A549 (cell line): ENCODE results near the gene CHST13. TPM values are rescaled to one million over a fixed set of nuclear protein-coding genes. Genes with fewer than 3 reads are reported as not detected.

Experiments
- ATAC-seq, 2 experiments: fragments of 200-7000 bp in 1 of 2; fragments of >200 bp in 1 of 2; cut with Nextera tagmentation in 1 of 2; cut with Tn5 transposase in 1 of 2; 3 replicates each; pipeline versions ENCODE4 v1.8.0 to v1.9.1; 2018 to 2020; ENCODE audit warnings: mild to moderate bottlenecking in 1 of 2, moderate library complexity in 1 of 2
- CTCF ChIA-PET: fragments of 300-600 bp; sonication (Branson Sonifier 250); formaldehyde crosslinking; extraction: SDS; loops from one replicate; lab custom pipeline; 2021; ENCODE audit warnings: antibody characterized with exemption, inconsistent platforms; lab: Yijun Ruan, JAX
- POLR2A ChIA-PET: fragments of 350-600 bp; formaldehyde crosslinking; extraction: SDS; loops from one replicate; lab custom pipeline; 2021; ENCODE audit warnings: antibody characterized with exemption, inconsistent platforms; lab: Yijun Ruan, JAX
- DNase-seq, 2 experiments: peaks; one replicate each; pipeline versions ENCODE4 v3.0.0 to v3.0.0-alpha.2; 2011 to 2016; ENCODE audit warnings: low read depth in 1 of 2, low spot score in 1 of 2
- FAIRE-seq: peaks from 2 replicates; lab custom pipeline; 2011; peaks lifted over from hg19 to GRCh38; lab: Jason Lieb, UNC
- H3K27ac ChIP-seq, 2 experiments: fragments of >200 bp; sonication (Bioruptor Twin); formaldehyde crosslinking; 3 replicates each; pipeline ENCODE4 v1.5.1; 2016 to 2017
- H3K4me1 ChIP-seq: fragments of >200 bp; sonication (Bioruptor Twin); formaldehyde crosslinking; 3 replicates; pipeline ENCODE4 v1.6.1; 2016
- H3K4me2 ChIP-seq: fragments of >200 bp; sonication (Bioruptor Twin); formaldehyde crosslinking; 3 replicates; pipeline ENCODE4 v1.6.1; 2016
- H3K4me3 ChIP-seq: fragments of >200 bp; sonication (Bioruptor Twin); formaldehyde crosslinking; 3 replicates; pipeline ENCODE4 v1.5.1; 2016
- H3K9me3 ChIP-seq: fragments of >200 bp; sonication (Bioruptor Twin); formaldehyde crosslinking; 3 replicates; pipeline ENCODE4 v1.6.1; 2016
- ATOH8 ChIP-seq: fragments of 250-450 bp; sonication (Bioruptor Pico); IDR thresholded peaks from 2 replicates; pipeline ENCODE4 v1.5.0; 2020; ENCODE audit warnings: low read depth, mild to moderate bottlenecking, moderate library complexity
- BCL3 ChIP-seq: fragments of >200 bp; sonication (Bioruptor Twin); formaldehyde crosslinking; IDR thresholded peaks from 3 replicates; pipeline ENCODE4 v1.6.1; 2016
- CBX2 ChIP-seq: fragments of 200-600 bp; sonication (generic); IDR thresholded peaks from 2 replicates; pipeline ENCODE4 v1.6.1; 2016; ENCODE audit warnings: low read depth, mild to moderate bottlenecking, borderline replicate concordance
- CBX8 ChIP-seq: fragments of 200-600 bp; sonication (generic); IDR thresholded peaks from 2 replicates; pipeline ENCODE4 v1.6.1; 2016
- CHD4 ChIP-seq: fragments of 200-600 bp; sonication (generic); IDR thresholded peaks from 2 replicates; pipeline ENCODE4 v1.6.1; 2016; ENCODE audit warnings: antibody characterized with exemption, mild to moderate bottlenecking, borderline replicate concordance
- CTCF ChIP-seq: fragments of >200 bp; sonication (Bioruptor Twin); formaldehyde crosslinking; IDR thresholded peaks from 3 replicates; pipeline ENCODE4 v1.5.1; 2016
- ESRRA ChIP-seq: fragments of 150-350 bp; IDR thresholded peaks from 2 replicates; pipeline ENCODE4 v1.6.1; 2014; ENCODE audit warnings: mild to moderate bottlenecking, low read length, borderline replicate concordance
- HDAC2 ChIP-seq: fragments of 200-600 bp; sonication (generic); IDR thresholded peaks from 2 replicates; pipeline ENCODE4 v1.6.1; 2016
- HMGXB4 ChIP-seq: fragments of 250-450 bp; sonication (Bioruptor Pico); IDR thresholded peaks from 2 replicates; pipeline ENCODE4 v1.5.0; 2021; ENCODE audit warnings: mild to moderate bottlenecking, moderate library complexity, borderline replicate concordance
- HOXB13 ChIP-seq: fragments of 250-450 bp; sonication (Bioruptor Pico); IDR thresholded peaks from 2 replicates; pipeline ENCODE4 v1.5.0; 2020; ENCODE audit warnings: low read depth, mild to moderate bottlenecking, moderate library complexity
- JUN ChIP-seq, 2 experiments: fragments of >200 bp; sonication (Bioruptor Twin); formaldehyde crosslinking; IDR thresholded peaks; 2 replicates in 1 of 2; 3 replicates in 1 of 2; pipeline ENCODE4 v1.6.1; 2016 to 2017
- KDM5A ChIP-seq: fragments of 200-600 bp; sonication (generic); IDR thresholded peaks from 2 replicates; pipeline ENCODE4 v1.6.1; 2016; ENCODE audit warnings: antibody characterized with exemption, mild to moderate bottlenecking
- MAZ ChIP-seq: fragments of 150-350 bp; IDR thresholded peaks from 2 replicates; pipeline ENCODE4 v1.6.1; 2014; ENCODE audit warnings: antibody characterized with exemption, low read depth, low read length, borderline replicate concordance
- MYC ChIP-seq: IDR thresholded peaks from 2 replicates; pipeline ENCODE4 v1.6.1; 2012; ENCODE audit warnings: mild to moderate bottlenecking, inconsistent platforms, low read length, improper control_type of control experiment, borderline replicate concordance
- NR3C1 ChIP-seq: fragments of >200 bp; sonication (Bioruptor Twin); formaldehyde crosslinking; IDR thresholded peaks from 3 replicates; pipeline ENCODE4 v1.6.1; 2017
- PHF8 ChIP-seq: fragments of 200-600 bp; sonication (generic); IDR thresholded peaks from 2 replicates; pipeline ENCODE4 v1.6.1; 2016; ENCODE audit warnings: low read depth, mild to moderate bottlenecking, antibody characterized with exemption, moderate library complexity, borderline replicate concordance
- POLR2A ChIP-seq: IDR thresholded peaks from 2 replicates; pipeline ENCODE4 v1.6.1; 2012; ENCODE audit warnings: mild to moderate bottlenecking, low read length
- POLR2AphosphoS2 ChIP-seq: conservative IDR thresholded peaks from 2 replicates; pipeline ENCODE4 v1.6.1; 2012; ENCODE audit warnings: low read length, improper control_type of control experiment, inconsistent platforms
- RAD21 ChIP-seq, 2 experiments: fragments of >200 bp in 1 of 2; sonication (Bioruptor Twin) in 1 of 2; formaldehyde crosslinking in 1 of 2; IDR thresholded peaks in 1 of 2; conservative IDR thresholded peaks in 1 of 2; 2 replicates in 1 of 2; 3 replicates in 1 of 2; pipeline ENCODE4 v1.6.1; 2012 to 2018; ENCODE audit warnings: inconsistent platforms in 1 of 2
- RARB ChIP-seq: fragments of 250-450 bp; sonication (Bioruptor Pico); IDR thresholded peaks from 2 replicates; pipeline ENCODE4 v1.8.0; 2021; ENCODE audit warnings: mild to moderate bottlenecking, moderate library complexity
- RCOR1 ChIP-seq: fragments of 150-350 bp; IDR thresholded peaks from 2 replicates; pipeline ENCODE4 v1.6.1; 2014; ENCODE audit warnings: antibody characterized with exemption, low read length, low read depth
- REST ChIP-seq: fragments of 200-600 bp; sonication (generic); IDR thresholded peaks from 2 replicates; pipeline ENCODE4 v1.6.1; 2016; ENCODE audit warnings: antibody characterized with exemption, mild to moderate bottlenecking, moderate library complexity
- SMC3 ChIP-seq: fragments of >200 bp; sonication (Bioruptor Twin); formaldehyde crosslinking; IDR thresholded peaks from 3 replicates; pipeline ENCODE4 v1.6.1; 2018; ENCODE audit warnings: inconsistent platforms
- TFCP2L1 ChIP-seq: fragments of 250-450 bp; sonication (Bioruptor Pico); IDR thresholded peaks from 2 replicates; pipeline ENCODE4 v1.5.0; 2021; ENCODE audit warnings: mild to moderate bottlenecking
- USF2 ChIP-seq: fragments of 450-650 bp; IDR thresholded peaks from 2 replicates; pipeline ENCODE4 v1.6.1; 2014; ENCODE audit warnings: antibody characterized with exemption
- WGBS: methylation state at CpG from one replicate; pipeline ENCODE4 v1.1.6; 2017; ENCODE audit errors: missing lambda C conversion rate; 5-methylcytosine and 5-hydroxymethylcytosine counted together
- polyA plus RNA-seq, 4 experiments: library from polyadenylated mRNA; depleted of rRNA in 3 of 4; stranded (reverse); fragments of >200 nt; fragmentation: RNase III in 1 of 4; extraction: RNeasy Plus Mini Kit Qiagen cat#74134 plus additional on column Dnase treatment in 1 of 4; gene quantifications; 2 replicates in 3 of 4; 3 replicates in 1 of 4; pipeline ENCODE4 v1.2.3, GENCODE V29; 2011 to 2017

The CHST13 gene
- polyA plus RNA-seq, 2 of the 4 experiments (the other 2 are of a cell fraction): 0.30 to 0.59 TPM

GRCh38 chr3:126515066-126515706, 8.8 kb upstream of the CHST13 start:
- ChIA-PET POLR2A (no interaction called here), CTCF (no interaction called here)
- Histone ChIP-seq H3K27ac (no peak overlapping the region), H3K4me3 (no peak overlapping the region), H3K9me3 (no peaks in the 10 kb centered on the region), H3K4me1 (no peaks in the 10 kb centered on the region), H3K4me2 (no peak overlapping the region)
- TF ChIP-seq ESRRA: no peak
- TF ChIP-seq CBX2: no peak
- TF ChIP-seq RARB: no peak
- no peak for TF ChIP-seq MAZ
- TF ChIP-seq POLR2AphosphoS2: no peak
- no peak for TF ChIP-seq HDAC2
- TF ChIP-seq BCL3: no peak
- no peak for TF ChIP-seq ATOH8
- TF ChIP-seq NR3C1: no peak
- no peak for TF ChIP-seq CHD4
- no peak for TF ChIP-seq REST
- no peak for TF ChIP-seq KDM5A
- TF ChIP-seq HOXB13: no peak
- no peak for TF ChIP-seq RAD21 (conservative IDR thresholded peaks at IDR 0.05 in 1 of 2, IDR thresholded peaks at IDR 0.05 in 1 of 2)
- DNase-seq (no peak), ATAC-seq (no peak), FAIRE-seq (no peak)
- no CpG with 5 or more reads among the region's 8 CpGs for WGBS

GRCh38 chr3:126516152-126516935, 7.6 kb upstream of the CHST13 start:
- 76% methylated on average over 2 of the region's 6 CpGs for WGBS
- CTCF ChIA-PET: interaction anchor here (0.8 kb wide), 1 partner anchor 1028 kb away, joined by 3 read pairs; no protein-coding TSS in a partner anchor
- Histone ChIP-seq H3K9me3 (no peaks in the 10 kb centered on the region), H3K4me1 (no peaks in the 10 kb centered on the region), H3K27ac (no peak overlapping the region), H3K4me2 (no peak overlapping the region), H3K4me3 (no peak overlapping the region)
- TF ChIP-seq CBX2 (no peak), JUN (IDR thresholded peaks at IDR 0.05) (no peak), SMC3 (no peak), USF2 (no peak), CTCF (no peak), POLR2A (no peak), HMGXB4 (CRISPR knock-in tag) (no peak), PHF8 (no peak), TFCP2L1 (CRISPR knock-in tag) (no peak), RARB (no peak), MYC (no peak), RCOR1 (no peak), CBX8 (no peak)
- no peak for ATAC-seq
- no peak for DNase-seq
- POLR2A ChIA-PET: no interaction called here
- FAIRE-seq: no peak
